Measurements from ENCODE around the gene FOXC1. TPM values are rescaled to one million over a fixed set of nuclear protein-coding genes. Genes with fewer than 3 reads are reported as not detected.
A peak's percentile ranks its signal among the peaks of the same experiment; 100 is the strongest.

The FOXC1 gene
- total and polyA plus RNA-seq, 2 of the 13 experiments (the other 11 are each of a cell fraction or from before 2014, with no cell fraction given): 0.44 to 0.55 TPM

DNA sequence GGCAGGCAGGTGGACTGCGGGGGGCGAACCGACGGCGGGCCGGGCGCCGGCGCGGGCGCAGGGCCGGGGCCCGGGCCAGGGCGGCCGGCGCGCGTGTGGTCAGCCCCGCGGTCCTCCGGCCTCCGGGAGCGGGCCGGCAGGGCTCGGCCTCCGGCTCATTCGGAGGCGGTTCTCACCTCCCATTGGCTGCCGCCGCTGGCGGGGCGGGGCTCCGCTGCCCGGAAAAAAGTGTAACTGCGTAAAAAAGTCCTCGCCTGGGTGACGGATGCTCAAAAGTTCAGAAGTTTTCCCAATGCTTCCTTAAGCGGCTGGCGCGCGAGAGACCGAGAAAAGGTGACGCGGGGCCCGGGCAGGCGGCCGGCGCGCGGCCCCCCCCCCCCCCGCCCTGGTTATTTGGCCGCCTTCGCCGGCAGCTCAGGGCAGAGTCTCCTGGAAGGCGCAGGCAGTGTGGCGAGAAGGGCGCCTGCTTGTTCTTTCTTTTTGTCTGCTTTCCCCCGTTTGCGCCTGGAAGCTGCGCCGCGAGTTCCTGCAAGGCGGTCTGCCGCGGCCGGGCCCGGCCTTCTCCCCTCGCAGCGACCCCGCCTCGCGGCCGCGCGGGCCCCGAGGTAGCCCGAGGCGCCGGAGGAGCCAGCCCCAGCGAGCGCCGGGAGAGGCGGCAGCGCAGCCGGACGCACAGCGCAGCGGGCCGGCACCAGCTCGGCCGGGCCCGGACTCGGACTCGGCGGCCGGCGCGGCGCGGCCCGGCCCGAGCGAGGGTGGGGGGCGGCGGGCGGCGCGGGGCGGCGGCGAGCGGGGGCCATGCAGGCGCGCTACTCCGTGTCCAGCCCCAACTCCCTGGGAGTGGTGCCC lies at the start of gene FOXC1 (continued):
- TF ChIP-seq GZF1 (CRISPR knock-in tag; IDR thresholded peaks at IDR 0.05): no peak
- TF ChIP-seq NCOR1 (IDR thresholded peaks at IDR 0.05; ENCODE audit: borderline replicate concordance, low read length): no peak
- no peak for TF ChIP-seq DPF2 (CRISPR knock-in tag; IDR thresholded peaks at IDR 0.05; ENCODE audit: borderline replicate concordance, low read depth)
- peak; percentile 69 for TF ChIP-seq NFYC (CRISPR knock-in tag; IDR thresholded peaks at IDR 0.05)
- TF ChIP-seq ZNF432 (CRISPR knock-in tag; IDR thresholded peaks at IDR 0.05; ENCODE audit: borderline replicate concordance): no peak
- TF ChIP-seq TFAP4 (IDR thresholded peaks at IDR 0.05; ENCODE audit: borderline replicate concordance, low read depth): no peak
- no peak for TF ChIP-seq KLF6 (CRISPR knock-in tag; IDR thresholded peaks at IDR 0.05)
- TF ChIP-seq, protein P1, sequence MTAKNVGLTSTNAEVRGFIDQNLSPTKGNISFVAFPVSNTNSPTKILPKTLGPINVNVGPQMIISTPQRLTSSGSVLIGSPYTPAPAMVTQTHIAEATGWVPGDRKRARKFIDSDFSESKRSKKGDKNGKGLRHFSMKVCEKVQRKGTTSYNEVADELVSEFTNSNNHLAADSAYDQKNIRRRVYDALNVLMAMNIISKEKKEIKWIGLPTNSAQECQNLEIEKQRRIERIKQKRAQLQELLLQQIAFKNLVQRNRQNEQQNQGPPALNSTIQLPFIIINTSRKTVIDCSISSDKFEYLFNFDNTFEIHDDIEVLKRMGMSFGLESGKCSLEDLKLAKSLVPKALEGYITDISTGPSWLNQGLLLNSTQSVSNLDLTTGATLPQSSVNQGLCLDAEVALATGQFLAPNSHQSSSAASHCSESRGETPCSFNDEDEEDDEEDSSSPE (CRISPR knock-in tag; IDR thresholded peaks at IDR 0.05): no peak
- no peak for TF ChIP-seq STAT5B (CRISPR knock-in tag; IDR thresholded peaks at IDR 0.05)
- TF ChIP-seq, protein P2, sequence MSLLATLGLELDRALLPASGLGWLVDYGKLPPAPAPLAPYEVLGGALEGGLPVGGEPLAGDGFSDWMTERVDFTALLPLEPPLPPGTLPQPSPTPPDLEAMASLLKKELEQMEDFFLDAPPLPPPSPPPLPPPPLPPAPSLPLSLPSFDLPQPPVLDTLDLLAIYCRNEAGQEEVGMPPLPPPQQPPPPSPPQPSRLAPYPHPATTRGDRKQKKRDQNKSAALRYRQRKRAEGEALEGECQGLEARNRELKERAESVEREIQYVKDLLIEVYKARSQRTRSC (CRISPR knock-in tag; IDR thresholded peaks at IDR 0.05; ENCODE audit: low read depth): no peak
- no peak for TF ChIP-seq KDM6A (CRISPR knock-in tag; IDR thresholded peaks at IDR 0.05; ENCODE audit: low read depth)
- no peak for TF ChIP-seq MTA3 (CRISPR knock-in tag; IDR thresholded peaks at IDR 0.05)
- no peak for TF ChIP-seq ZNF18 (CRISPR knock-in tag; IDR thresholded peaks at IDR 0.05; ENCODE audit: insufficient replicate concordance)
- TF ChIP-seq NFKBIZ (CRISPR knock-in tag; IDR thresholded peaks at IDR 0.05): no peak
- TF ChIP-seq, protein P3, sequence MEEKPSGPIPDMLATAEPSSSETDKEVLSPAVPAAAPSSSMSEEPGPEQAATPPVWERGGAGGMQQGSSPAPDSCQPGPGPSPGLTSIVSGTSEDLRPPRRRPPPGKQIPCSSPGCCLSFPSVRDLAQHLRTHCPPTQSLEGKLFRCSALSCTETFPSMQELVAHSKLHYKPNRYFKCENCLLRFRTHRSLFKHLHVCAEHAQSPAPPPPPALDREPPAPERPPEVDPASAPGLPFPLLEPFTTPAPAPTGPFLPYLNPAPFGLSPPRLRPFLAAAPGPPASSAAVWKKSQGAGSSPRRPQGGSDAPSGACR (CRISPR knock-in tag; IDR thresholded peaks at IDR 0.05): no peak
- no peak for TF ChIP-seq ARHGAP35 (CRISPR knock-in tag; IDR thresholded peaks at IDR 0.05; ENCODE audit: borderline replicate concordance)
- TF ChIP-seq, protein P4, sequence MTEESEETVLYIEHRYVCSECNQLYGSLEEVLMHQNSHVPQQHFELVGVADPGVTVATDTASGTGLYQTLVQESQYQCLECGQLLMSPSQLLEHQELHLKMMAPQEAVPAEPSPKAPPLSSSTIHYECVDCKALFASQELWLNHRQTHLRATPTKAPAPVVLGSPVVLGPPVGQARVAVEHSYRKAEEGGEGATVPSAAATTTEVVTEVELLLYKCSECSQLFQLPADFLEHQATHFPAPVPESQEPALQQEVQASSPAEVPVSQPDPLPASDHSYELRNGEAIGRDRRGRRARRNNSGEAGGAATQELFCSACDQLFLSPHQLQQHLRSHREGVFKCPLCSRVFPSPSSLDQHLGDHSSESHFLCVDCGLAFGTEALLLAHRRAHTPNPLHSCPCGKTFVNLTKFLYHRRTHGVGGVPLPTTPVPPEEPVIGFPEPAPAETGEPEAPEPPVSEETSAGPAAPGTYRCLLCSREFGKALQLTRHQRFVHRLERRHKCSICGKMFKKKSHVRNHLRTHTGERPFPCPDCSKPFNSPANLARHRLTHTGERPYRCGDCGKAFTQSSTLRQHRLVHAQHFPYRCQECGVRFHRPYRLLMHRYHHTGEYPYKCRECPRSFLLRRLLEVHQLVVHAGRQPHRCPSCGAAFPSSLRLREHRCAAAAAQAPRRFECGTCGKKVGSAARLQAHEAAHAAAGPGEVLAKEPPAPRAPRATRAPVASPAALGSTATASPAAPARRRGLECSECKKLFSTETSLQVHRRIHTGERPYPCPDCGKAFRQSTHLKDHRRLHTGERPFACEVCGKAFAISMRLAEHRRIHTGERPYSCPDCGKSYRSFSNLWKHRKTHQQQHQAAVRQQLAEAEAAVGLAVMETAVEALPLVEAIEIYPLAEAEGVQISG (CRISPR knock-in tag; IDR thresholded peaks at IDR 0.05): peak; percentile 23; the same call in 1 of the 2 replicates
- no peak for TF ChIP-seq DBP (CRISPR knock-in tag; IDR thresholded peaks at IDR 0.05; ENCODE audit: not compliant biosample characterization)

Data from HepG2 (cell line).